Right ventricle myocardium superior (tissue), 1 donor: ENCODE measurements around the gene PDZD4. TPM values are rescaled to one million over a fixed set of nuclear protein-coding genes. Genes with fewer than 3 reads are reported as not detected.

ENCODE experiments used
- ATAC-seq: fragments of 200-7000 bp; cut with Tn5 transposase; one replicate; pipeline ENCODE4 v1.9.1; 2020; ENCODE audit warnings: mild to moderate bottlenecking; ENCODE audit not compliant: poor library complexity
- DNase-seq: peaks from one replicate; pipeline ENCODE4 v3.0.0-alpha.2; 2020
- intact Hi-C: fragments of 100-400 bp; cut with DNase I; formaldehyde crosslinking; loops from one replicate; pipeline ENCODE4 v1.11.2; 2022
- long read RNA-seq: library from polyadenylated mRNA; unstranded; transcript quantifications from one replicate; pipeline ENCODE4 v2.0.0, GENCODE V29; 2021
- total RNA-seq: library from RNA; stranded (reverse); fragmentation: NEBNext Ultra II Directional; extraction: Animal tissue kit (Norgen Biotek cat#: 25700); gene quantifications from one replicate; pipeline ENCODE4 v1.2.1, GENCODE V29; 2021
- donor health status: DM: no; HTN: yes; CAD: no; lungs with severe emphysema.

PDZD4 gene
- 2.6 TPM for total RNA-seq
- long read RNA-seq, partial matches to known transcripts: 0 of 1 reads
- long read RNA-seq, other reads (novel, unspliced or antisense): 1 of 1 reads

- intact Hi-C loops: no loop called here
- DNase-seq (no peak), ATAC-seq (no peak)
Observed at GRCh38 chrX:153829799-153830639, at the start of gene PDZD4. TSS of gene PDZD4 (minus strand) at chrX:153830544. CDS start at chrX:153830298, 246 bp downstream.

GRCh38 chrX:153879741-153880439, 49.5 kb upstream of the PDZD4 start:
- no peak for ATAC-seq
- intact Hi-C loops: no loop called here
- DNase-seq: no peak

GRCh38 chrX:153878969-153879653, 48.8 kb upstream of the PDZD4 start:
- no peak for DNase-seq
- ATAC-seq: no peak
- intact Hi-C loops: no loop called here

- ATAC-seq: no peak
- intact Hi-C loops: no loop called here
- DNase-seq: no peak
Observed at GRCh38 chrX:153878345-153878744, 48.0 kb upstream of the PDZD4 start.

DNA sequence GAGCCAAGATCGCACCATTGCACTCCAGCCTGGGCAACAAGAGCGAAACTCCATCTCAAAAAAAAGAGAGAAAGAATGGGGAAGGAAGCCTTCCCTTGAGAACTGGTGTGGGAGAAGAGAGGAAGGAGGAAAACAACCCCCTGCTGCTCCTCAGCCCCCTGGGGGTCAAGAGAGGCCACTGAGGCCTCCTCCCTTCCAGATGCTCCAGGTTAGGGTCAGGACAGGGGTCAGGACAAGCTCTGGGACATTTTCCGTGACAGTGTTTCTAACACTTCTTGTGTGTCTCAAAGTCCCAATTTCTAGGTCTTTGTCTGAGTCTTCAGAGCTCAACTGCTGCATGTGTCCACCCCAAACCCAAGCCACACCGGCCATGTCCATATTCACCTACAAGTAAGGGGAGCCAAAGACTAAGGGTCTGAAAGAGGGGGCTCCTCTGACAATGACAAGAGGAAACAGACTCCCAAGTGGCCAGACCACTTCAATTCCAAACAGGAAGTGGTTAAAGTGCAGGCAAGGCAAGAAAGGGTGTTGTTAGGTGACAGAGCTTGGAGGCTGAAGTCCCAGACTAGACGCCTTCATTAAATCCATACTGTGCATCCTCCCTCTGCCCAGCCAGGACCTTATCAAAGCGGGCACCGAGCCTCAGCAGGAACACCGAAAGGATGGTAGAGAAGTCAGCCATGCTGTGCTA, 47.4 kb upstream of the PDZD4 start:
- intact Hi-C loops: no loop called here
- no peak for ATAC-seq
- DNase-seq: no peak

DNA sequence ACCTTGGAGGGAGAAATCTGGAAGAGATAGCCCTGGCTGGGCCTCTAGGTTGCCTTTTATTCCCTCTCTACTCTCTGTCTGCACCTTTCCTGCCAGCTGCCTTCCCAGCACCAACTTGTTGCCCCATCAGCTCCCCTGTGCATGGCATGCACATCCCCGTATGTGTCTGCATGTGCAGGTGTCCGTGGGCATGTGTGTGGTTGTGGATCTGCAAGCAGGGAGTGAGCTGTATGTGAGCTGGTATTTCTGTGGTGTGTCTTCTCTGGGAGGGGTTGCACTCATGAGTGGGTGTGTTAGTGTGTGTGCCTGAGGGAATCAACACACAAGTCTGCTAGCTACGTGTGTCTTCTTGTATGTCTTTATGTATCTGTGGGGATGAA, 45.8 kb upstream of the PDZD4 start:
- DNase-seq: no peak
- intact Hi-C loops: no loop called here
- ATAC-seq: no peak

GRCh38 chrX:153875391-153876111, 45.2 kb upstream of the PDZD4 start:
- DNase-seq: peak; percentile 63
- intact Hi-C loops: no loop called here
- ATAC-seq: peak; percentile 73

DNA sequence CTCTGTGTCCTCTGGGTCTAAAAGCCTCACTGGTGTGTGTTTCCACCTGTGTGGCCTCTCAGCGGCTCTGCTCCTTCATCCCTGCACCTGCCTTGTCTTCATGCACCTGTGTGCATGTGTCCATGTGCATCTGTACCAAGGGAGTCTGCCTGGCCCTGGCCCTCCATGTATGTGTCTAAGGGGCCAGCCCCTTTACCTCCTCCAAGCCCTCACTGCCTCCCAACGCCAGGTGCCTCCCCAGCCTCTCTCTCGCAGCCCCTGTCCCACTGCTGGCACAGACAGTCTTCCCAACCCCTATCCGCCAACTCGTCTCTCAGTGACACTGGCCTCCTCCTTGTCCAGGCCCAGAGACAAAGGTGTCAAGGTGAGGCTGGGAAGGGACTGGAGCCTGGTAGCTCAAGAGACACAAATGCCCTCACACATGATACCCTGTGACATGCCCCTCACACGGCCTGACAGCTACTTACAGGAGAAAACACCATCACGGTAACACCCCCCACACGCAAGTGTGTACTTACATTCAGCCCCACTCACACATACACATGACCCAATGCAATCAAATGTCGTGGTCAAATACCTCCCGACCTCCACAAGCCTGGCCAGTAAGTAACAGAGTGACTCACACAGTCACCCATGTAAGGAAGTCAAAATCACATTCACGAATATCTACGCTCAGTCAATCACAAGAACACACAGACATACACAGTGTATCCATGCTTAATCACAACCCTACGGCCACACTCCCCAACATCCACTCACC, 44.2 kb upstream of the PDZD4 start:
- no peak for ATAC-seq
- intact Hi-C loops: no loop called here
- DNase-seq: no peak

DNA sequence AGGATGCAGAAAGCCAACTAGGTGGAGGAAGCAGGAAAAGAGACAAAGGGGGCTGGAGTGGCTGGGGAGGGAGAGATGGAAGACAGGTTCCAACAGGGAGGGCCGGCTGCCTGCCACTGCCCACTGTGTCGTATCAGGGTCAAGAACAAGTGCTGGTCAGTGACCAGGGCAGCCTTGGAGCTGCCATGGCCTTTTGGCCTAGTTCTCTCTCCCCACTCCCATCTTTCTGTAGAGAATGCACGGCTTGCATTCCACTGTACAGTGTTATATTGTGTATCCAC, 43.7 kb upstream of the PDZD4 start:
- DNase-seq (no peak), ATAC-seq (no peak)
- intact Hi-C loops: no loop called here

DNA sequence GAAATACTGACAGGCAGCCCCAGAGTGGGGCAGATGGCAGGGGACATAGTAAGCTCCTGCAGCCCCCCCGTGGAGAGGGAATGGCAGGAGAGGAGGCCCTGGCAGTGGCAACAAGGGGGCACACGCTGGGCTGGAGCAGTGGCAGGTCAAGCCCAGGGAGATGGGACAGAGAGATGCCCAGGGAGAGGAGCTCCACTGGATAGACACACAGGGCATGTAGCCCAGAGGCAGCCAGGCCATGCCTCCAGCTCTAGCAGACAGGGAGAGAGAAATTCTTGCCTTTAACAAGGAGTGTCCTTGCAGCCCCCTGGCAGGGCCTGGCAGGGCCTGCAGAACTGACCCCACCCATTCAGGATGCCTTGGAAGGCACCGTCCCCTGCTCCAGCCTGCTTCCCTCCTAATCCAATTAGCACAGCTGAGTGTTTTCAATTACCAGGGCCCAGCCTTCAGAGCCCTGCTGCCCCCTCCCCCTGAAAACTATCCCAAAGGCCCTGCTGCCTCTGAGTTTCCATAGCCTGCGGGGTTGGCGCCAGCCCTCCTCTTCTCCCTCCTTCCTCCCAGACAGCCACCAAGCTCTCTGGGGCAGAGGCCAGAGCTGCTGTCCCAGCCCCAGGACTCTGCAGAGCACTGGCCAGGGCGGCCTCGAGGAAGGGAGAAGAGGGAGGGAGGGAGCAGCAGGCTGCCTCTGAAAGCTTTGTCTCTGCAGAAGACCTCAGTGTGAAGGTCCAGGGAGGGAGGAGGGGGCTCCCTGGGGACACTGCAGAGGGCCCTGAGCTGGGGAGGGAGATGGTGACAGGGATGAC, 43.1 kb upstream of the PDZD4 start:
- no peak for DNase-seq
- no peak for ATAC-seq
- intact Hi-C loops: no loop called here

DNA sequence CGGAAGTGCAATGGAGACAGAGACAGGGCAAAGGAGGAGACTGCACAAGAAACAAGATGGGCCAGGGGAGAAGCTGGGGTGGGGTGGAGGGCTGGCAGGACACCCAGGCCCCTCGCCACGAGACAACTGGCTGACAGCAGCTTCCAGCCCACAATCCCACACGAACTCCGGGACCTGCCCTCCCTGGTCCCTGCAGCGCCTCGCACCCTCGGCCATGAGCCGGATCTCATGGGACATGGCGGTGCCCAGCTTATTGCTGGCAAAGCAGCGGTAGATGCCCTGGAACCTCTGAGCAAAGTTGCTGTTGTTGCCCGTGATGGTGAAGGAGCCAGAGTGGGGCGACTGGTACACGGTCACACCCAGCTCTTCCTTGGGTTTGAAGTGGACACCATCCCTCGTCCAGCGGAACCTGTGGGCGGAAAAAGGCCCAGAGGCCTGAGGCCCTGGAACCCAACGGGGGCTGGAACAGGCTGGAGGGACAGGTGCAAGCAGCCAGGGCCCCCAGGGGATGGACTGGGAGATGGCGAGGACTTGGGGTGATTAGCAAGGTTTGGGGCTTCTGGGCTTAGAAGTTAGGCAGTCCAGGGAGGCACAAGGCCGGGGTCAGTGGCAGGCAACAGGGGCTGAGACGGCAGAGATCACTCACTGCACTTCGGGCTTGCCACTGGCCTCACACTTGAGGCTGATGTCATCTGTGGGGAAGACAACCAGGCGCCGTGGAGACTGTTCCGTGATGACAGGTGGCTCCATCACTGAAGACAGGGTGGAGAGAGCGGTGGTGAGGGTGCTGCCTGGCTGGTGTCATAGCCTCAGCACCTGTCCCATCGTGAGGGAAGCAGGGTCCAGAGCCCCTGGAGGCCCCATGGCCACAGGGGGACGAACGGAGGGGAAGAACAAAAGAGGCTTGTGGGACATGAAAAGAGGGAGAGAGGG, 41.9 kb upstream of the PDZD4 start:
- intact Hi-C loops: no loop called here
- ATAC-seq (no peak), DNase-seq (no peak)

DNA sequence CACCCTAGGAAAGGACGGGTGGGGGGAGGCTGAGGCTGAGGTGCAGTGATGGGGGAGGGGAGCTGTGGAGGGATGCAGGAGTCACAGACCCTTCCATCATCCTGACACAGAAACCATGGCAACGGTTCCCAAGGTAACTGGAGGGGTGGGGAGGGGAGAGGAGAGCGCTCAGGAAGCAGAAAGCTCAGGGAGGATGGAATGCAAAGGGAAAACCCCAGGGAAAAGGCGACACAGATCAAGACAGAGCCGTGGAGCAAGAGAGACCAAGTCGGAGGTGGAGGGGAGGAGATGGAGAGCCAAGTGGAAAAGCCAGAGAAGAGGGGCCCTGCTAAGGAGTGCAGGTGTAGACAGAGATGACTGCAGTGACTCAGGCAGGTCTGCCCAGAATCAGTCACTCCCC, 41.1 kb upstream of the PDZD4 start:
- intact Hi-C loops: no loop called here
- ATAC-seq (no peak), DNase-seq (no peak)

DNA sequence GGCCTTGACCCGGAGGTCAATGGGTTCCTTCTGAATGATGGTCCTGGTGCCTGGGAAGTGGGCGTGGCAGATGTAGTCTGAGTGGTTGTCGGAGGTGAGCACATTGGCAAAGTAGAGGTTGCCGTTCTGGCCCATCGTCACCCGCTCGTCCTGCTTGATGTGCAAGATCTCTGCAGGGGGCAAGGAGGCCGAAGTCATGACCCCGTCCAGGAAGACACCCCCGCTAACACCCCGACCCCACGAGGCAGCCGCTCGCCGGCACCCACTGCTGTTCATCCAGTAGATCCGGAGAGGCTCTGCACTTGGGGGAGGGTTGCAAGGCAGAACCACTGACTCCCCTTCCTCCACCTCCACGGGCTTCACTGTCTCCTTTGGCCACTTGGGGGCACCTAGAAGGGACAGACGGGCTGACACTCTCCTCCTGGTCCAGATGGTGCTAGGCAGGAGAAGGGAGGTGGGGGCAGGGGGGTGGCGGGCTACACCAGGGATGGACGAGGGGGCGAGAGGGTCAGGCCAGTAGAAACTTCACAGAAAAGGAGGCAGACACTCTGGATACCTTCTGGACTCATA, 40.5 kb upstream of the PDZD4 start:
- DNase-seq (no peak), ATAC-seq (no peak)
- intact Hi-C loops: no loop called here

DNA sequence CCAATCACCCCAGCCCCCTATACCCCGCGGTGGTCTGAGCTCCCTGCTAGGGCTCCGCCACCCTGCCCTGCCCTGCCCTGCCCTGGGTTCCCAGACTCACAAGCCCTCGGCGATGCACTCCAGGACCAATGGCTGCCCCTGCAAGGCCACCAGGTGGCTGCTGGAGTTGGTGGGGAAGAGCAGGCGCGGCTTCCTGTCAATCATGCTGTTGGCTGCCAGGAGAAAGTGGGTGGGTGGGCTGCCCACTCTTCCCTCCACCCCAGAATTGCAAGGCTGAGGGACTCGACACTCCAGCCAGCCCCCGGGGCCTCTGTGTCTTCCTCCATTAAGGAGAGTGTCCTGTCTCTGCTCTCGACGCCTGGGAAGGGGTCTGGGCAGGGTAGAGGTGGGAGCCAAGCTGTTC, 39.9 kb upstream of the PDZD4 start:
- intact Hi-C loops: no loop called here
- ATAC-seq (no peak), DNase-seq (no peak)

- intact Hi-C loops: no loop called here
- DNase-seq (no peak), ATAC-seq (no peak)
Observed at GRCh38 chrX:153869473-153870287, 39.3 kb upstream of the PDZD4 start.
